H1 (cell line): ENCODE measurements around the gene DAO. TPM values are rescaled to one million over a fixed set of nuclear protein-coding genes. Genes with fewer than 3 reads are reported as not detected.

Source experiments
- CTCF ChIA-PET: fragments of 300-600 bp; sonication (Branson Sonifier 250); formaldehyde crosslinking; loops from one replicate; lab custom pipeline; 2021; ENCODE audit not compliant: partially characterized antibody; lab: Charles Lee
- POLR2A ChIA-PET: fragments of 300-600 bp; sonication (Branson Sonifier 250); formaldehyde crosslinking; loops from one replicate; lab custom pipeline; 2021; ENCODE audit warnings: inconsistent platforms; ENCODE audit not compliant: partially characterized antibody; lab: Charles Lee
- DNase-seq, 2 experiments: peaks; one replicate each; pipeline versions ENCODE4 v3.0.0 to v3.0.0-alpha.2; 2010 to 2022; ENCODE audit warnings: low spot score in 2 of 2, low read depth in 1 of 2, mixed read lengths in 1 of 2
- FAIRE-seq: peaks from 2 replicates; lab custom pipeline; 2011; peaks lifted over from hg19 to GRCh38; lab: Jason Lieb, UNC
- H2AFZ ChIP-seq: 2 replicates; pipeline ENCODE4 v1.8.1; 2012; ENCODE audit warnings: low read length, inconsistent platforms
- H2AK5ac ChIP-seq: 2 replicates; pipeline ENCODE4 v1.6.1; 2013; ENCODE audit warnings: low read depth, low read length
- H2BK120ac ChIP-seq: replicated peaks from 2 replicates; pipeline ENCODE3; 2013; ENCODE audit warnings: low read depth, low read length, inconsistent platforms
- H2BK12ac ChIP-seq: 2 replicates; pipeline ENCODE4 v1.6.1; 2013; ENCODE audit warnings: low read depth, low read length
- H2BK15ac ChIP-seq: 2 replicates; pipeline ENCODE4 v1.6.1; 2013; ENCODE audit warnings: low read length
- H2BK20ac ChIP-seq: 2 replicates; pipeline ENCODE4 v1.6.1; 2013; ENCODE audit warnings: low read length
- H2BK5ac ChIP-seq: 2 replicates; pipeline ENCODE4 v1.6.1; 2013; ENCODE audit warnings: low read depth, low read length
- H3K14ac ChIP-seq: 2 replicates; pipeline ENCODE4 v1.6.1; 2013; ENCODE audit warnings: inconsistent platforms; ENCODE audit not compliant: insufficient read length
- H3K18ac ChIP-seq: 2 replicates; pipeline ENCODE4 v1.6.1; 2013; ENCODE audit warnings: low read length; ENCODE audit errors: extremely low read depth
- H3K23ac ChIP-seq: 2 replicates; pipeline ENCODE4 v1.6.1; 2013; ENCODE audit warnings: inconsistent platforms; ENCODE audit not compliant: insufficient read length
- H3K23me2 ChIP-seq: 2 replicates; pipeline ENCODE4 v1.6.1; 2013; ENCODE audit warnings: low read depth, low read length
- H3K27ac ChIP-seq: 2 replicates; pipeline ENCODE4 v1.6.1; 2011; ENCODE audit warnings: low read depth, low read length, inconsistent platforms
- H3K27me3 ChIP-seq, 4 experiments: replicated peaks in 1 of 4; 1 replicate in 1 of 4; 2 replicates in 3 of 4; pipeline versions ENCODE4 v1.6.1 to v1.8.1; 2011 to 2013; ENCODE audit warnings: low read length in 3 of 4, mild to moderate bottlenecking in 3 of 4, inconsistent platforms in 2 of 4, mixed read lengths in 2 of 4, moderate library complexity in 1 of 4; ENCODE audit not compliant: control insufficient read depth in 3 of 4, insufficient read depth in 3 of 4; ENCODE audit errors: extremely low read depth in 1 of 4
- H3K36me3 ChIP-seq, 4 experiments: 2 replicates each; pipeline versions ENCODE4 v1.6.1 to v1.8.1; 2011 to 2013; ENCODE audit warnings: mild to moderate bottlenecking in 4 of 4, low read length in 3 of 4, moderate library complexity in 2 of 4, control low read depth in 1 of 4, inconsistent platforms in 1 of 4; ENCODE audit not compliant: insufficient read depth in 4 of 4, control insufficient read depth in 2 of 4
- H3K4ac ChIP-seq: replicated peaks from 2 replicates; pipeline ENCODE3; 2013; ENCODE audit warnings: low read length, low read depth, mixed read lengths, inconsistent platforms; ENCODE audit not compliant: insufficient read length
- H3K4me1 ChIP-seq, 4 experiments: replicated peaks in 1 of 4; 1 replicate in 1 of 4; 2 replicates in 3 of 4; pipeline versions ENCODE4 v1.6.1 to v1.8.1; 2011 to 2013; ENCODE audit warnings: low read length in 3 of 4, inconsistent platforms in 2 of 4, mixed read lengths in 1 of 4; ENCODE audit not compliant: insufficient read depth in 4 of 4, control insufficient read depth in 3 of 4
- H3K4me2 ChIP-seq, 2 experiments: 2 replicates each; pipeline versions ENCODE4 v1.6.1 to v1.8.1; 2011 to 2013; ENCODE audit warnings: low read depth in 2 of 2, low read length in 2 of 2, control low read depth in 1 of 2, inconsistent platforms in 1 of 2, mild to moderate bottlenecking in 1 of 2; ENCODE audit not compliant: insufficient read depth in 1 of 2
- H3K4me3 ChIP-seq, 4 experiments: fragments of 200-600, 300-600 bp in 1 of 4; sonication (generic), shearing (Covaris generic), sonication (Bioruptor Twin) in 1 of 4; 2 replicates each; pipeline versions ENCODE4 v1.5.1 to v1.8.1; 2011 to 2016; ENCODE audit warnings: low read length in 4 of 4, low read depth in 3 of 4, control low read depth in 2 of 4, inconsistent platforms in 2 of 4, mild to moderate bottlenecking in 2 of 4, mixed read lengths in 1 of 4, moderate library complexity in 1 of 4; ENCODE audit not compliant: insufficient read depth in 2 of 4; ENCODE audit errors: extremely low read depth in 1 of 4
- H3K56ac ChIP-seq: replicated peaks from 2 replicates; pipeline ENCODE3; 2013; ENCODE audit warnings: low read depth, mild to moderate bottlenecking, mixed read lengths, low read length, inconsistent platforms; ENCODE audit not compliant: insufficient read length
- H3K79me1 ChIP-seq: 2 replicates; pipeline ENCODE4 v1.6.1; 2013; ENCODE audit warnings: low read depth, low read length, control low read depth
- H3K79me2 ChIP-seq, 2 experiments: 2 replicates each; pipeline versions ENCODE4 v1.6.1 to v1.8.1; 2012 to 2013; ENCODE audit warnings: low read length in 2 of 2, mild to moderate bottlenecking in 2 of 2, inconsistent platforms in 1 of 2; ENCODE audit not compliant: insufficient read depth in 2 of 2, control insufficient read depth in 1 of 2
- H3K9ac ChIP-seq, 4 experiments: replicated peaks in 1 of 4; 1 replicate in 1 of 4; 2 replicates in 3 of 4; pipeline versions ENCODE4 v1.6.1 to v1.8.1; 2011 to 2013; ENCODE audit warnings: low read depth in 3 of 4, low read length in 3 of 4, control low read depth in 2 of 4, mild to moderate bottlenecking in 2 of 4, moderate library complexity in 2 of 4, inconsistent platforms in 1 of 4; ENCODE audit errors: extremely low read depth in 1 of 4
- H3K9me3 ChIP-seq, 2 experiments: 2 replicates each; pipeline versions ENCODE4 v1.6.1 to v1.8.1; 2012 to 2013; ENCODE audit warnings: mild to moderate bottlenecking in 2 of 2, moderate library complexity in 2 of 2, control low read depth in 1 of 2, inconsistent platforms in 1 of 2, low read depth in 1 of 2, low read length in 1 of 2, mixed read lengths in 1 of 2; ENCODE audit not compliant: insufficient read depth in 2 of 2
- H4K20me1 ChIP-seq, 2 experiments: replicated peaks in 1 of 2; 2 replicates each; pipeline versions ENCODE3 to v1.8.1; 2011 to 2013; ENCODE audit warnings: inconsistent platforms in 2 of 2, low read length in 2 of 2, mild to moderate bottlenecking in 1 of 2; ENCODE audit not compliant: insufficient read depth in 2 of 2, control insufficient read depth in 1 of 2
- H4K5ac ChIP-seq: 2 replicates; pipeline ENCODE4 v1.6.1; 2013; ENCODE audit warnings: low read length, low read depth, mixed read lengths, inconsistent platforms; ENCODE audit not compliant: insufficient read length
- H4K8ac ChIP-seq: 2 replicates; pipeline ENCODE4 v1.8.0; 2013; ENCODE audit warnings: mild to moderate bottlenecking, moderate library complexity, low read length, inconsistent platforms; ENCODE audit not compliant: insufficient read depth; ENCODE audit errors: extremely low read depth
- H4K91ac ChIP-seq: replicated peaks from 2 replicates; pipeline ENCODE3; 2013; ENCODE audit warnings: low read length, mixed read lengths, inconsistent platforms; ENCODE audit not compliant: insufficient read length
- BACH1 ChIP-seq: IDR thresholded peaks from 2 replicates; pipeline ENCODE4 v1.6.1; 2012; ENCODE audit warnings: low read length, improper control_type of control experiment
- CEBPB ChIP-seq: IDR thresholded peaks from 2 replicates; pipeline ENCODE4 v1.6.1; 2012; ENCODE audit warnings: low read depth, low read length
- GTF2F1 ChIP-seq: IDR thresholded peaks from 2 replicates; pipeline ENCODE4 v1.6.1; 2012; ENCODE audit warnings: low read depth, low read length, improper control_type of control experiment, borderline replicate concordance
- JUND ChIP-seq: IDR thresholded peaks from 2 replicates; pipeline ENCODE4 v1.6.1; 2011; ENCODE audit warnings: mild to moderate bottlenecking, improper control_type of control experiment, low read length
- MAFK ChIP-seq: IDR thresholded peaks from 2 replicates; pipeline ENCODE4 v1.6.1; 2012; ENCODE audit warnings: low read depth, mild to moderate bottlenecking, improper control_type of control experiment, low read length
- PHF8 ChIP-seq: fragments of 200-600 bp; sonication (generic); conservative IDR thresholded peaks from 2 replicates; pipeline ENCODE4 v1.7.1; 2012; ENCODE audit warnings: low read depth, mild to moderate bottlenecking, inconsistent platforms, low read length, moderate library complexity
- RFX5 ChIP-seq: IDR thresholded peaks from 2 replicates; pipeline ENCODE4 v1.6.1; 2011; ENCODE audit warnings: low read depth, low read length, improper control_type of control experiment, borderline replicate concordance
- SIRT6 ChIP-seq: IDR thresholded peaks from one replicate; pipeline ENCODE4 v1.7.1; 2012; ENCODE audit warnings: low read length, inconsistent platforms
- TAF1 ChIP-seq: IDR thresholded peaks from 2 replicates; pipeline ENCODE4 v1.6.1; 2011; ENCODE audit warnings: mild to moderate bottlenecking, low read depth, low read length
- TBP ChIP-seq: IDR thresholded peaks from 2 replicates; pipeline ENCODE4 v1.6.1; 2011; ENCODE audit warnings: low read depth, low read length, improper control_type of control experiment
- TEAD4 ChIP-seq: IDR thresholded peaks from 2 replicates; pipeline ENCODE4 v1.6.1; 2012; ENCODE audit warnings: low read depth, low read length, inconsistent platforms, mixed read lengths
- WGBS, 2 experiments: shearing (Covaris generic) in 1 of 2; methylation state at CpG; one replicate each; pipeline versions ENCODE4 v1.1.6 to v1.1.7; 2013 to 2015; ENCODE audit warnings: low lambda C conversion rate in 2 of 2, mixed read lengths in 2 of 2, inconsistent platforms in 1 of 2, low coverage in 1 of 2, missing lambda C conversion rate in 1 of 2; ENCODE audit not compliant: insufficient replicate concordance in 2 of 2, insufficient coverage in 1 of 2, insufficient read length in 1 of 2; ENCODE audit errors: extremely low coverage in 1 of 2, missing lambda C conversion rate in 1 of 2; 5-methylcytosine and 5-hydroxymethylcytosine counted together
- polyA plus RNA-seq, 7 experiments: library from polyadenylated mRNA; depleted of rRNA in 3 of 7; stranded (reverse) in 5 of 7; unstranded in 2 of 7; fragments of >200 nt in 5 of 7; fragments of 200-250 nt in 2 of 7; gene quantifications; 1 replicate in 5 of 7; 2 replicates in 1 of 7; 4 replicates in 1 of 7; pipeline versions ENCODE4 v1.2.1 to v1.2.3, GENCODE V29; 2011 to 2013; ENCODE audit warnings: missing spikeins in 2 of 7, mixed read lengths in 2 of 7
- total RNA-seq: library from RNA; stranded (reverse); fragmentation: NEBNext Ultra II Directional; extraction: Animal tissue kit (Norgen Biotek cat#: 25700); gene quantifications from 2 replicates; pipeline ENCODE4 v1.2.1, GENCODE V29; 2021
- TF ChIP-seq, protein P1 (sequence below): IDR thresholded peaks from 2 replicates; pipeline ENCODE4 v1.6.1; 2011; ENCODE audit warnings: low read length, improper control_type of control experiment
- TF ChIP-seq, protein P2 (sequence below): IDR thresholded peaks from 2 replicates; pipeline ENCODE4 v1.6.1; 2011; ENCODE audit warnings: low read depth, mild to moderate bottlenecking, low read length; ENCODE audit not compliant: insufficient read depth

Gene DAO
- total and polyA plus RNA-seq, 2 of the 8 experiments (the other 6 are each of a cell fraction or from before 2014, with no cell fraction given) = not detected

DNA sequence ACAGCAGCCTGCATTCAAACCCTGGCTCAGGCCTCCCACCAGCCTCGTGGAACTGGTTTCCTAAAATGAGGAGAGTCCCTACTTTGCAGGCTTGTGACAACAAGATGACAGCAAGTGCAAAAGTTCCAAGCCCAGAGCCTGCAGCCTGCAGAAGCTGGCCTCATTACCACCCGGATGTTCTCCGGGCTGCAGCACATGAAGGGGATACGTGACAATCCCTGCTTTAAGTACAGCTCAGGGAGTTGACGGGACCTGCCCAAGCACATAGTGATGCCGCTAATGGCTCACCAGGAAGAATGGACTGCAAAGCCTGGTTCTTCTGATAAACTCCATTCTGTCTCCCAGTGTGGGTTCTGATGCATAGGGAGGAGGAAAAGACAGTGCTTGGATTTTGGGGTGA, 37.5 kb upstream of the DAO start:
- Histone ChIP-seq H3K27me3 (no peaks in the 10 kb centered on the region), H3K18ac (no peak overlapping the region), H3K9ac (no peak overlapping the region), H3K79me2 (no peaks in the 10 kb centered on the region), H3K4me3 (no peak overlapping the region), H2BK12ac (no peak overlapping the region), H3K36me3 (0 out of 8 replicates have a peak, but pooled peaks cover 0 to 9% (median 0%) of the 10 kb centered on the region in 4 experiments), H3K79me1 (no peaks in the 10 kb centered on the region; the same call in 1 of the 2 replicates), H2AFZ (no peak overlapping the region), H3K9me3 (peaks cover 0 to 3% of the 10 kb centered on the region in 2 experiments; a peak in 1 of 4 replicates), H2AK5ac (peak overlapping the region; percentile 48; the same call in 1 of the 2 replicates), H4K5ac (no peak overlapping the region), H4K20me1 (no peaks in the 10 kb centered on the region), H2BK20ac (no peak overlapping the region), H2BK120ac (no peak overlapping the region), H3K23ac (no peak overlapping the region), H2BK5ac (no peak overlapping the region), H4K8ac (no peak overlapping the region), H2BK15ac (no peak overlapping the region), H3K27ac (0 out of 2 replicates have a peak overlapping the region, but pooled peaks have one; percentile 24), H3K14ac (no peak overlapping the region), H4K91ac (no peak overlapping the region), H3K4me2 (no peak overlapping the region), H3K4ac (no peak overlapping the region), H3K4me1 (peaks cover 2 to 14% (median 6%) of the 10 kb centered on the region in 4 experiments; a peak in 5 of 7 replicates), H3K56ac (no peak overlapping the region), H3K23me2 (no peaks in the 10 kb centered on the region)
- DNase-seq = no peak
- CTCF ChIA-PET = no interaction called here
- WGBS, 2 experiments = 89% methylated on average over 6 of the region's 6 CpGs; no CpG with 5 or more reads in 1 of the 2 experiments
- POLR2A ChIA-PET = interaction anchor here (0.9 to 2.9 kb wide), 3 partner anchors 9 to 16 kb away, joined by 4 to 10 read pairs (median 5); partner anchors contain the start of gene SSH1
- FAIRE-seq = no peak
- TF ChIP-seq BACH1 = no peak
- no peak for TF ChIP-seq SIRT6
- TF ChIP-seq PHF8 = no peak
- TF ChIP-seq TBP = no peak
- no peak for TF ChIP-seq MAFK
- no peak for TF ChIP-seq TEAD4
- TF ChIP-seq RFX5 = no peak
- no peak for TF ChIP-seq GTF2F1
- no peak for TF ChIP-seq TAF1
- TF ChIP-seq JUND = no peak
- TF ChIP-seq, protein P1, sequence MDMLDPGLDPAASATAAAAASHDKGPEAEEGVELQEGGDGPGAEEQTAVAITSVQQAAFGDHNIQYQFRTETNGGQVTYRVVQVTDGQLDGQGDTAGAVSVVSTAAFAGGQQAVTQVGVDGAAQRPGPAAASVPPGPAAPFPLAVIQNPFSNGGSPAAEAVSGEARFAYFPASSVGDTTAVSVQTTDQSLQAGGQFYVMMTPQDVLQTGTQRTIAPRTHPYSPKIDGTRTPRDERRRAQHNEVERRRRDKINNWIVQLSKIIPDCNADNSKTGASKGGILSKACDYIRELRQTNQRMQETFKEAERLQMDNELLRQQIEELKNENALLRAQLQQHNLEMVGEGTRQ = no peak
- TF ChIP-seq, protein P2, sequence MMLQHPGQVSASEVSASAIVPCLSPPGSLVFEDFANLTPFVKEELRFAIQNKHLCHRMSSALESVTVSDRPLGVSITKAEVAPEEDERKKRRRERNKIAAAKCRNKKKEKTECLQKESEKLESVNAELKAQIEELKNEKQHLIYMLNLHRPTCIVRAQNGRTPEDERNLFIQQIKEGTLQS = no peak
- TF ChIP-seq CEBPB = no peak
